Natural killer cell (primary cell): Measurements from ENCODE around the gene POLR2C. TPM values are rescaled to one million over a fixed set of nuclear protein-coding genes. Genes with fewer than 3 reads are reported as not detected.

ENCODE experiments used
- ATAC-seq, 3 donors: fragments of 150-1000 bp in 2 of 3; fragments of 200-7000 bp in 1 of 3; cut with Tn5 transposase; 1 replicate in 1 of 3; 2 replicates in 2 of 3; pipeline ENCODE4 v1.10.0; 2021; ENCODE audit warnings: mild to moderate bottlenecking in 2 of 3, moderate library complexity in 2 of 3
- DNase-seq, 2 donors: peaks; one replicate each; pipeline versions ENCODE4 v3.0.0 to v3.0.0-alpha.2; 2013 to 2021; ENCODE audit warnings: mixed read lengths in 1 of 2
- H3K27ac ChIP-seq: one replicate; pipeline ENCODE4 v1.5.1; 2013; ENCODE audit warnings: mild to moderate bottlenecking, low read length
- H3K27me3 ChIP-seq: one replicate; pipeline ENCODE4 v1.6.1; 2013; ENCODE audit warnings: low read length; ENCODE audit not compliant: control insufficient read depth, insufficient read depth
- H3K36me3 ChIP-seq: one replicate; pipeline ENCODE4 v1.6.1; 2013; ENCODE audit warnings: low read length; ENCODE audit not compliant: control insufficient read depth, insufficient read depth
- H3K4me1 ChIP-seq: one replicate; pipeline ENCODE4 v1.6.1; 2013; ENCODE audit warnings: low read length; ENCODE audit not compliant: control insufficient read depth, insufficient read depth
- H3K4me3 ChIP-seq: one replicate; pipeline ENCODE4 v1.5.1; 2013; ENCODE audit warnings: low read length
- H3K9me3 ChIP-seq: one replicate; pipeline ENCODE4 v1.6.1; 2013; ENCODE audit warnings: low read length; ENCODE audit not compliant: control insufficient read depth, insufficient read depth
- H3K27ac Mint-ChIP-seq, 2 donors: one replicate each; pipeline ENCODE4 v1.8.0; 2022; ENCODE audit warnings: mild to moderate bottlenecking in 2 of 2, mixed read lengths in 2 of 2, moderate library complexity in 1 of 2
- H3K27me3 Mint-ChIP-seq, 2 donors: one replicate each; pipeline ENCODE4 v1.8.0; 2022; ENCODE audit warnings: low read depth in 2 of 2, mixed read lengths in 2 of 2
- H3K36me3 Mint-ChIP-seq: one replicate; pipeline ENCODE4 v1.8.0; 2022; ENCODE audit warnings: mixed read lengths
- H3K4me1 Mint-ChIP-seq, 2 donors: one replicate each; pipeline ENCODE4 v1.8.0; 2022; ENCODE audit warnings: mixed read lengths in 2 of 2
- H3K4me3 Mint-ChIP-seq: one replicate; pipeline ENCODE4 v1.8.0; 2022; ENCODE audit warnings: mild to moderate bottlenecking, moderate library complexity, mixed read lengths
- H3K9me3 Mint-ChIP-seq, 2 donors: one replicate each; pipeline ENCODE4 v1.8.0; 2022; ENCODE audit warnings: mixed read lengths in 2 of 2
- WGBS: methylation state at CpG from one replicate; pipeline ENCODE4 v1.1.7; 2013; ENCODE audit warnings: missing lambda C conversion rate; ENCODE audit not compliant: insufficient coverage; 5-methylcytosine and 5-hydroxymethylcytosine counted together
- intact Hi-C: fragments of 100-400 bp; cut with micrococcal nuclease; formaldehyde crosslinking; loops from one replicate; pipeline ENCODE4 v1.14.2; 2022
- total RNA-seq, 4 donors: library from RNA; stranded (reverse); fragments of 120-200 nt in 1 of 4; gene quantifications; one replicate each; pipeline versions ENCODE4 v1.2.3 to v1.2.4, GENCODE V29; 2013 to 2022
- TF ChIP-seq, protein P1 (sequence below): fragments of 200-600 bp; IDR thresholded peaks from one replicate; pipeline ENCODE4 v1.8.0; 2022; ENCODE audit warnings: antibody characterized with exemption

Gene POLR2C
- total RNA-seq, 3 donors from 2014 or later (not counting 1 experiment from before 2014, with no cell fraction given): 55.4 to 71.2 (median 66.7) TPM

- peaks cover 10 to 20% of the 10 kb centered on the region in 2 donors for H3K4me1 Mint-ChIP-seq
- under 1% methylated on average over 65 of the region's 68 CpGs for WGBS
Measured at GRCh38 chr16:57447186-57447962, 15.1 kb upstream of the POLR2C start, which contains the start of the genes CIAPIN1 and COQ9. Gene CIAPIN1, minus strand, starts transcription at chr16:57447385. Its CDS starts 6,457 bp downstream, at chr16:57440928. Gene COQ9, plus strand, starts transcription at chr16:57447479. Its CDS starts 27 bp downstream, at chr16:57447506.

GRCh38 chr16:57452021-57452420 is 10.5 kb upstream of the POLR2C start:
- Mint-ChIP-seq H3K4me1 (peaks cover 0 to 4% of the 10 kb centered on the region in 2 donors), H3K36me3 (peaks cover 7% of the 10 kb centered on the region), H3K27me3 (no peaks in the 10 kb centered on the region), H3K9me3 (no peaks in the 10 kb centered on the region), H3K4me3 (no peak overlapping the region), H3K27ac (no peak overlapping the region)
- no peaks in the 10 kb centered on the region for H3K9me3 ChIP-seq
- ATAC-seq (no peak), DNase-seq (no peak)
- H3K36me3 ChIP-seq: peaks cover 48% of the 10 kb centered on the region
- intact Hi-C loops: no loop called here
- 98% methylated on average over 10 of the region's 10 CpGs for WGBS
- TF ChIP-seq, protein P1, sequence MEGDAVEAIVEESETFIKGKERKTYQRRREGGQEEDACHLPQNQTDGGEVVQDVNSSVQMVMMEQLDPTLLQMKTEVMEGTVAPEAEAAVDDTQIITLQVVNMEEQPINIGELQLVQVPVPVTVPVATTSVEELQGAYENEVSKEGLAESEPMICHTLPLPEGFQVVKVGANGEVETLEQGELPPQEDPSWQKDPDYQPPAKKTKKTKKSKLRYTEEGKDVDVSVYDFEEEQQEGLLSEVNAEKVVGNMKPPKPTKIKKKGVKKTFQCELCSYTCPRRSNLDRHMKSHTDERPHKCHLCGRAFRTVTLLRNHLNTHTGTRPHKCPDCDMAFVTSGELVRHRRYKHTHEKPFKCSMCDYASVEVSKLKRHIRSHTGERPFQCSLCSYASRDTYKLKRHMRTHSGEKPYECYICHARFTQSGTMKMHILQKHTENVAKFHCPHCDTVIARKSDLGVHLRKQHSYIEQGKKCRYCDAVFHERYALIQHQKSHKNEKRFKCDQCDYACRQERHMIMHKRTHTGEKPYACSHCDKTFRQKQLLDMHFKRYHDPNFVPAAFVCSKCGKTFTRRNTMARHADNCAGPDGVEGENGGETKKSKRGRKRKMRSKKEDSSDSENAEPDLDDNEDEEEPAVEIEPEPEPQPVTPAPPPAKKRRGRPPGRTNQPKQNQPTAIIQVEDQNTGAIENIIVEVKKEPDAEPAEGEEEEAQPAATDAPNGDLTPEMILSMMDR: no peak
- H3K27ac ChIP-seq: no peak overlapping the region
- H3K4me3 ChIP-seq: no peak overlapping the region
- peaks cover 11% of the 10 kb centered on the region for H3K4me1 ChIP-seq
- H3K27me3 ChIP-seq: no peaks in the 10 kb centered on the region

More at GRCh38 chr16:57447186-57447962, 15.1 kb upstream of the POLR2C start, which contains the start of the genes CIAPIN1 and COQ9:
- Mint-ChIP-seq H3K27ac (peak within 1 kb of the TSS; percentile 77 to 89), H3K27me3 (no peaks in the 10 kb centered on the region), H3K36me3 (no peaks in the 10 kb centered on the region), H3K9me3 (no peaks in the 10 kb centered on the region), H3K4me3 (peak within 1 kb of the TSS; percentile 90)
- H3K4me3 ChIP-seq: peak within 1 kb of the TSS; percentile 90
- no peaks in the 10 kb centered on the region for H3K27me3 ChIP-seq
- H3K4me1 ChIP-seq: peaks cover 20% of the 10 kb centered on the region
- intact Hi-C loops: loop anchor here (1.0 kb wide), 2 partner anchors 15 to 288 kb away; partner anchors contain the start of genes KATNB1 and POLR2C
- DNase-seq (peak; percentile 87 to 97), ATAC-seq (peak; percentile 98 to 99 (median 99))
- peaks cover 12% of the 10 kb centered on the region for H3K36me3 ChIP-seq
- TF ChIP-seq, protein P1: no peak
- H3K9me3 ChIP-seq: no peaks in the 10 kb centered on the region
- H3K27ac ChIP-seq: peak within 1 kb of the TSS; percentile 75

DNA sequence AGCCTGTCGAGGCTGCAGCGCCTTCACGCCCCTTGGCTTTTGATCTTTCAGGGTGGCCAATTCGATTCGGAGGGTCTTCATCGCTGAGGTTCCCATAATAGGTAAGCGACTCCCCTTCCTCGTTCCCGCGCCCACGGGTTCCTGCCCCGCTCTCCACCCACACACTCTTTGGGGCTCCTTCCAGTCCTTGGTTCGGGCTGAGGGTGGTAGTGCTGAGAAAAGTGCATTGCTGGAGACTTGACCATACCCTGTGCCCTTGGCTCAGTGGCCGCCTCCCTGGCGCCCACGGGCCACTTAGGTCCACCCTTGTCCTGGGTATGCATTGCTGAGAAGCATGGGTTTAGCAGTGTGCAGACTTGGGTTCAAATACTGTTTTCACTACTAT is 491 bp downstream of the POLR2C start:
- no peaks in the 10 kb centered on the region for H3K9me3 ChIP-seq
- Mint-ChIP-seq H3K27me3 (no peaks in the 10 kb centered on the region), H3K4me3 (peak overlapping the region; percentile 100), H3K27ac (peak overlapping the region; percentile 90 to 94), H3K36me3 (peaks cover 14% of the 10 kb centered on the region), H3K9me3 (no peaks in the 10 kb centered on the region), H3K4me1 (peaks cover 32 to 33% of the 10 kb centered on the region in 2 donors)
- TF ChIP-seq, protein P1: no peak
- intact Hi-C loops: loop anchor here (1.0 kb wide), 1 partner anchor 16 kb away; the partner anchor contains the start of genes CIAPIN1 and COQ9
- H3K4me1 ChIP-seq: peaks cover 12% of the 10 kb centered on the region
- peaks cover 48% of the 10 kb centered on the region for H3K36me3 ChIP-seq
- H3K4me3 ChIP-seq: peak overlapping the region; percentile 51
- ATAC-seq (peak in 1 of 3 donors; percentile 4), DNase-seq (no peak)
- WGBS: 2% methylated on average over 16 of the region's 16 CpGs
- H3K27me3 ChIP-seq: no peaks in the 10 kb centered on the region
- no peak overlapping the region for H3K27ac ChIP-seq
